ENCODE measurements around the gene ERICH4. TPM values are rescaled to one million over a fixed set of nuclear protein-coding genes. Genes with fewer than 3 reads are reported as not detected.

Gene ERICH4
- total and polyA plus RNA-seq, 2 of the 8 experiments (the other 6 are each of a cell fraction or from before 2014, with no cell fraction given) = not detected

DNA sequence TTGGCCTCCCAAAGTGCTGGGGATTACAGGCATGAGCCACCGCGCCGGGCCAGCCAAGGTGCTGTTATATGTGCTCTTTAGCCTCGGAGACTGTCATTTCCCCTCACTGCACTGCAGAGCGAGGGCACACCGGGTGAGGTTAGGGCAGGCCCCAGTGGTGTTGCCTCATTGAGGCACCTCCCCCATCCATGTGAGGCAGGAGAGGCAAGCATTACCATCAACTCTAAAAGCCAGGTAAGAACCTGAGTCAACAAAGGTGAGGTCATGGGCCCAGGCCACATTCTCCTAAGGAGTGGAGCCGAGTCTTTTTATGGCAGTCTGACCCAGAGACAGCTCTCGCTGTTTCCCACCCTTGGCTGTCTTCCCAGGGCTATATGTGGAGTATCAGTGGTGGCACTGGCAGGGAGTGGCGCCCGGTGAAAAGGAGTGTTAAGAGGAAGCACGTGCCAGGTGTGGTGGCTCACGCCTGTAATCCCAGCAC, 26.7 kb upstream of the ERICH4 start:
- whole genome bisulfite sequencing, 2 experiments (ENCODE audit: extremely low coverage in 1 of 2, insufficient coverage in 1 of 2, insufficient read length in 1 of 2, insufficient replicate concordance in 2 of 2, low coverage in 1 of 2, low lambda C conversion rate in 2 of 2, missing lambda C conversion rate in 1 of 2) = 89% methylated on average over 12 of the region's 12 CpGs; no CpG with 5 or more reads in 1 of the 2 experiments
- Histone ChIP-seq H3K79me2 (ENCODE audit: control insufficient read depth in 1 of 2, insufficient read depth in 2 of 2, low read length in 2 of 2) (no peaks in the 10 kb centered on the region), H3K36me3 (ENCODE audit: control insufficient read depth in 2 of 4, insufficient read depth in 4 of 4, low read length in 3 of 4) (peaks cover 2 to 13% (median 7%) of the 10 kb centered on the region in 4 experiments; a peak in 6 of 8 replicates), H2BK120ac (replicated peaks; ENCODE audit: low read depth, low read length) (no peak overlapping the region), H3K56ac (replicated peaks; ENCODE audit: insufficient read length, low read depth, low read length) (no peak overlapping the region), H2BK12ac (ENCODE audit: low read depth, low read length) (no peak overlapping the region), H3K27me3 (replicated peaks in 1 of 4; ENCODE audit: control insufficient read depth in 3 of 4, extremely low read depth in 1 of 4, insufficient read depth in 3 of 4, low read length in 3 of 4) (no peaks in the 10 kb centered on the region; a peak in 1 of 7 replicates), H4K20me1 (replicated peaks in 1 of 2; ENCODE audit: control insufficient read depth in 1 of 2, insufficient read depth in 2 of 2, low read length in 2 of 2) (no peaks in the 10 kb centered on the region), H3K9me3 (ENCODE audit: insufficient read depth in 2 of 2, low read depth in 1 of 2, low read length in 1 of 2) (no peaks in the 10 kb centered on the region), H3K9ac (replicated peaks in 1 of 4; ENCODE audit: extremely low read depth in 1 of 4, low read depth in 3 of 4, low read length in 3 of 4) (no peak overlapping the region), H4K8ac (ENCODE audit: extremely low read depth, insufficient read depth, low read length) (no peak overlapping the region), H2BK5ac (ENCODE audit: low read depth, low read length) (no peak overlapping the region), H3K23ac (ENCODE audit: insufficient read length) (no peak overlapping the region), H3K27ac (ENCODE audit: low read depth, low read length) (no peak overlapping the region), H2AFZ (ENCODE audit: low read length) (no peak overlapping the region), H2AK5ac (ENCODE audit: low read depth, low read length) (no peak overlapping the region), H2BK15ac (ENCODE audit: low read length) (no peak overlapping the region), H4K5ac (ENCODE audit: insufficient read length, low read depth, low read length) (no peak overlapping the region), H3K23me2 (ENCODE audit: low read depth, low read length) (no peaks in the 10 kb centered on the region), H3K4ac (replicated peaks; ENCODE audit: insufficient read length, low read depth, low read length) (no peak overlapping the region), H4K91ac (replicated peaks; ENCODE audit: insufficient read length, low read length) (no peak overlapping the region), H2BK20ac (ENCODE audit: low read length) (no peak overlapping the region), H3K4me2 (ENCODE audit: insufficient read depth in 1 of 2, low read depth in 2 of 2, low read length in 2 of 2) (no peak overlapping the region), H3K4me3 (ENCODE audit: extremely low read depth in 1 of 4, insufficient read depth in 2 of 4, low read depth in 3 of 4, low read length in 4 of 4) (no peak overlapping the region), H3K4me1 (replicated peaks in 1 of 4; ENCODE audit: control insufficient read depth in 3 of 4, insufficient read depth in 4 of 4, low read length in 3 of 4) (no peaks in the 10 kb centered on the region), H3K14ac (ENCODE audit: insufficient read length) (no peak overlapping the region), H3K18ac (ENCODE audit: extremely low read depth, low read length) (no peak overlapping the region), H3K79me1 (ENCODE audit: low read depth, low read length) (no peaks in the 10 kb centered on the region)
- FAIRE-seq (no peak), DNase-seq (ENCODE audit: low read depth in 1 of 2, low spot score in 2 of 2) (no peak)
- POLR2A ChIA-PET (ENCODE audit: partially characterized antibody) = interaction anchor here (0.7 to 1.3 kb wide), 4 partner anchors 10 to 945 kb away, joined by 3 to 5 read pairs (median 4); partner anchors contain the start of gene B3GNT8
- CTCF ChIA-PET (ENCODE audit: partially characterized antibody) = no interaction called here
- TF ChIP-seq TAF7 (optimal IDR thresholded peaks at IDR 0.05; ENCODE audit: borderline replicate concordance, low read depth, low read length) (no peak), SIN3A (conservative IDR thresholded peaks at IDR 0.05 in 1 of 2, IDR thresholded peaks at IDR 0.05 in 1 of 2; ENCODE audit: low read depth in 1 of 2, low read length in 2 of 2) (no peak)
